GDM1 (cell line): Measurements from ENCODE around the gene DCLK3.

ENCODE experiments used
- DNase-seq: peaks from one replicate; lab custom pipeline; 2025; lab: John Stamatoyannopoulos, UW

The DCLK3 gene

GRCh38 chr3:36677331-36678007 lies 86.9 kb downstream of the DCLK3 start:
- DNase-seq = no peak

GRCh38 chr3:36674816-36675215 lies 89.5 kb downstream of the DCLK3 start:
- DNase-seq = no peak

GRCh38 chr3:36669764-36670163 lies 94.6 kb downstream of the DCLK3 start:
- no peak for DNase-seq

GRCh38 chr3:36666166-36666565 lies 98.2 kb downstream of the DCLK3 start:
- no peak for DNase-seq

GRCh38 chr3:36663666-36664291 lies 100.6 kb downstream of the DCLK3 start:
- DNase-seq = no peak

GRCh38 chr3:36662626-36663025 lies 101.7 kb downstream of the DCLK3 start:
- DNase-seq = no peak
